Mucosa of descending colon (tissue), 3 donors: ENCODE results near the gene RIPOR1. TPM values are rescaled to one million over a fixed set of nuclear protein-coding genes. Genes with fewer than 3 reads are reported as not detected.

Source experiments
- ATAC-seq: fragments of 200-7000 bp; cut with Tn5 transposase; one replicate; pipeline ENCODE4 v1.9.1; 2020; ENCODE audit warnings: mild to moderate bottlenecking, moderate library complexity
- DNase-seq, 3 donors: peaks; one replicate each; pipeline ENCODE4 v3.0.0-alpha.2; 2020
- H3K36me3 ChIP-seq: fragments of 200-600 bp; one replicate; pipeline ENCODE4 v1.8.0; 2021; ENCODE audit warnings: low read depth, mild to moderate bottlenecking
- H3K4me1 ChIP-seq: fragments of 200-600 bp; one replicate; pipeline ENCODE4 v1.8.0; 2021; ENCODE audit warnings: low read depth, mild to moderate bottlenecking
- H3K4me3 ChIP-seq: fragments of 200-600 bp; one replicate; pipeline ENCODE4 v1.8.0; 2021; ENCODE audit warnings: mild to moderate bottlenecking
- H3K9me3 ChIP-seq: fragments of 200-600 bp; one replicate; pipeline ENCODE4 v1.8.0; 2021; ENCODE audit warnings: mild to moderate bottlenecking
- intact Hi-C, 2 donors: fragments of 100-400 bp; cut with DNase I in 1 of 2; cut with micrococcal nuclease in 1 of 2; formaldehyde crosslinking; loops; one replicate each; pipeline versions ENCODE4 v1.11.0 to v1.11.1; 2022; cut with DNase I, micrococcal nuclease
- total RNA-seq, 3 donors: library from RNA; stranded (reverse); fragmentation: NEBNext Ultra II Directional in 2 of 3; extraction: Animal tissue kit (Norgen Biotek cat#: 25700) in 2 of 3; gene quantifications; one replicate each; pipeline versions ENCODE4 v1.2.1 to v1.2.4, GENCODE V29; 2021 to 2023
- TF ChIP-seq, protein P1 (sequence below): fragments of 200-600 bp; IDR thresholded peaks from one replicate; pipeline ENCODE4 v1.8.0; 2022; ENCODE audit warnings: antibody characterized with exemption, mild to moderate bottlenecking
- donor health status: DM: no; HTN: no; CAD: no; lungs with moderate emphysema.
- donor health status: DM: no; HTN: no; CAD: no.
- donor health status: DM: no; HTN: yes; CAD: no.

RIPOR1 gene
- total RNA-seq, 3 donors from 2014 or later, result 10.9 to 74.7 (median 20.5) TPM

DNA sequence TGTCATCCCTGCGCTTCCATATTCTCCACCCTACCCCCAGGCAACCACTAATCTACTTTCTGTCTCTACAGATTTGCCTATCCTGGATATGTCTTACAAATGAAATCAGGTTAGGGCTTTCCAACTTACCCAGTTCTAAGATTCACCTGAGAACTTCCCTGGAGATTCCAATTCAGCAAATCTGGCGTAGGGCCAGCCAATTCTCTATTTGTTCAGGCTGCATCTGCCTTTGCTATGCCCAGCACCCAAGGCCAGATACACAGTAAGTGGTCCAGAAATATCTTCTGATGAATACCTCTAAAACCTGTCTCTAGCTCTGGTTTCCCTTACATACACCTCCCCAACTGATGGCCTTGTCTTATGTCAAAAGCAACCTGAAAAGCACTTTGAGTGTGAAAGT lies 23.3 kb downstream of the RIPOR1 start:
- Histone ChIP-seq H3K36me3 (no peaks in the 10 kb centered on the region), H3K4me1 (peaks cover 9% of the 10 kb centered on the region), H3K4me3 (no peak overlapping the region), H3K9me3 (no peaks in the 10 kb centered on the region)
- no peak for DNase-seq
- intact Hi-C loops, result no loop called here
- TF ChIP-seq, protein P1, sequence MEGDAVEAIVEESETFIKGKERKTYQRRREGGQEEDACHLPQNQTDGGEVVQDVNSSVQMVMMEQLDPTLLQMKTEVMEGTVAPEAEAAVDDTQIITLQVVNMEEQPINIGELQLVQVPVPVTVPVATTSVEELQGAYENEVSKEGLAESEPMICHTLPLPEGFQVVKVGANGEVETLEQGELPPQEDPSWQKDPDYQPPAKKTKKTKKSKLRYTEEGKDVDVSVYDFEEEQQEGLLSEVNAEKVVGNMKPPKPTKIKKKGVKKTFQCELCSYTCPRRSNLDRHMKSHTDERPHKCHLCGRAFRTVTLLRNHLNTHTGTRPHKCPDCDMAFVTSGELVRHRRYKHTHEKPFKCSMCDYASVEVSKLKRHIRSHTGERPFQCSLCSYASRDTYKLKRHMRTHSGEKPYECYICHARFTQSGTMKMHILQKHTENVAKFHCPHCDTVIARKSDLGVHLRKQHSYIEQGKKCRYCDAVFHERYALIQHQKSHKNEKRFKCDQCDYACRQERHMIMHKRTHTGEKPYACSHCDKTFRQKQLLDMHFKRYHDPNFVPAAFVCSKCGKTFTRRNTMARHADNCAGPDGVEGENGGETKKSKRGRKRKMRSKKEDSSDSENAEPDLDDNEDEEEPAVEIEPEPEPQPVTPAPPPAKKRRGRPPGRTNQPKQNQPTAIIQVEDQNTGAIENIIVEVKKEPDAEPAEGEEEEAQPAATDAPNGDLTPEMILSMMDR, result no peak
- ATAC-seq, result no peak

DNA sequence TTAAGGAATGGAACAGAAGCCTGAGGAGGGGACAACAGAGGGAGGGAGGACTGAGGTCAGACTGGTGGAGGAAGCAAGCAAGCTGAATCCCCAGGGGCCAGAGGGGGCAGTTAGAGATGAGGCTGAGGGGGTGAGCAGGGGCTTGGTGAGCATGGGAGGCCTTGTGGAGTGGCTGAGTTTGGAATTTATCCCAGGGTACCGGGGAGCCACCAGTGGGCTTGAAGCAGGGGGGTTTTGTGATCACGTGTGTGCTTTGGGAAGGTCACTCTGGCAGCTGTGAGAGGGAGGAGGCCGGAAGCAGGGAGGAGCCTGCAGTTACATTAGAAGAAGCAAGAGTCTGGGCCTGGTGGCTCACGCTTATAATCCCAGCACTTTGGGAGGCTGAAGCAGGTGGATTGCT lies 23.8 kb downstream of the RIPOR1 start:
- no peak for ATAC-seq
- Histone ChIP-seq H3K36me3 (no peaks in the 10 kb centered on the region), H3K4me1 (peaks cover 4% of the 10 kb centered on the region), H3K4me3 (no peak overlapping the region), H3K9me3 (no peaks in the 10 kb centered on the region)
- DNase-seq, result peak in 1 of 3 donors; percentile 6
- TF ChIP-seq, protein P1, result no peak
- intact Hi-C loops, result no loop called here

DNA sequence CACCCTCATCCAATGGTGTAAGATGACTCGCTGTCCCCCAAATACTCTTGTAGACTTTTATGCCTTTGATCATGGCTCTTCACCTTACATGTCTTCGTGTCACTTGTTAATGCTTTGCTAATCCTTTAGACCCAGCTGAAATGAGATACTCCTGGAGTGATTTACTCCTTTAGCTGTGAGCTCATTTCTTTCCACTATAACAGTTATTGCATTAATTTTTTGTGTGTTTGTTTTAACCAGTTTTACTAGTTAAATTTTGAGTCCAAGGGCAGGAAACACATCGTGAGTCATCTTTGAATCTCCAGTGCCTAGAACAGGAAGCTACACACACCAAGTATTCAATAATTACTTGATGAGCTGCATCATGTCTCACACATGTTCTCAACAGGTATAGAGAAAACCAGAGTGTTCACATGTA lies 27.2 kb downstream of the RIPOR1 start:
- TF ChIP-seq, protein P1, result no peak
- ATAC-seq (peak; percentile 74), DNase-seq (no peak)
- H3K9me3 ChIP-seq, result no peaks in the 10 kb centered on the region
- H3K4me3 ChIP-seq, result no peak overlapping the region
- no peaks in the 10 kb centered on the region for H3K4me1 ChIP-seq
- H3K36me3 ChIP-seq, result no peaks in the 10 kb centered on the region
- intact Hi-C loops, result no loop called here

DNA sequence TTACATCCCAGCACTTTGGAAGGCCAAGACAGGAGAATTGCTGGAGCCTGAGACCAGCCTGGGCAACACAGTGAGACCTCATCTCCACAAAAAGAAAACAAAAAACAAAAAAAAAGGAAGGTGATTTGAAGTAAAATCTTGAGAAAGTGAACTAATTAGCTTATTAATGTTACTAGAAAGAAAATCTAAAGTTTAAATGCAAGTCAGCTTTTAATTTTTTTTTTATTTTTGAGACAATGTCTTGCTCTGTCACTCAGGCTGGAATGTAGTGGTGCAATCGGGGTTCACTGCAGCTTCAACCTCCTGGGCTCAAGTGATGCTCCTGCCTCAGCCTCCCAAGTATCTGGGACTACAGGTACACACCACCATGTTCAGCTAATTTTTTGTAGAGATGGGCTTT lies 30.2 kb downstream of the RIPOR1 start:
- no peaks in the 10 kb centered on the region for H3K9me3 ChIP-seq
- intact Hi-C loops, result no loop called here
- no peak overlapping the region for H3K4me3 ChIP-seq
- TF ChIP-seq, protein P1, result no peak
- DNase-seq (no peak), ATAC-seq (no peak)
- H3K36me3 ChIP-seq, result peaks cover 6% of the 10 kb centered on the region
- peaks cover 7% of the 10 kb centered on the region for H3K4me1 ChIP-seq

DNA sequence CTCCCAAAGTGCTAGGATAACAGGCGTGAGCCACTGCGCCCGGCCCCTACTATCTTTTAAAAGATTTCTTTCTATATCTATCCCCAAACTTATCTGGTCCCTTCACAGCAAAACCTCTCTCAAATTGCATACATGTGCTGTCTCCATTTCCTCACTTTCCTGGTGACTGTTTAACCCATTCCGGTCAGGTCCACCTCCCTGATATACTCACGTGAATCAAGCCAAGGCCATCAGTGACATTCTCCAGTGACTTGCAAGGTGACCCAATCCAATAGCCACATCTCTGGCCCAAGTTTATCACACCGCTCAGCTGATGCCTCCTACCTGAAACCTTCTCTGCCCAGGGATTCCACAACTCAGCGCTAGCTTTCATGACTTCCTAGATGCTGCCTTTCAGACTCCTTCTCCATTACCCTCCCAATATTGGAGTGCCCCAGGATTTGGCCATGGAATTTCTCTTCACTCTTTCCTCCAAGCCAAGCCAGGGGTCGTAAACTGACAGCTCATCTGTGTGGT lies 32.3 kb downstream of the RIPOR1 start:
- no peak for ATAC-seq

More for the DNA sequence above, 32.3 kb downstream of the RIPOR1 start:
- TF ChIP-seq, protein P1, result no peak
- H3K36me3 ChIP-seq, result peaks cover 6% of the 10 kb centered on the region
- H3K9me3 ChIP-seq, result no peaks in the 10 kb centered on the region
- DNase-seq, result peak in 1 of 3 donors; percentile 5
- no peak overlapping the region for H3K4me3 ChIP-seq
- intact Hi-C loops, result no loop called here
- peaks cover 20% of the 10 kb centered on the region for H3K4me1 ChIP-seq
